ENCODE results near the gene SLC6A6. TPM values are rescaled to one million over a fixed set of nuclear protein-coding genes. Genes with fewer than 3 reads are reported as not detected.

The SLC6A6 gene
- total and polyA plus RNA-seq, 2 donors (not counting 1 experiment from before 2014, with no cell fraction given) = 8.9 to 24.0 TPM

DNA sequence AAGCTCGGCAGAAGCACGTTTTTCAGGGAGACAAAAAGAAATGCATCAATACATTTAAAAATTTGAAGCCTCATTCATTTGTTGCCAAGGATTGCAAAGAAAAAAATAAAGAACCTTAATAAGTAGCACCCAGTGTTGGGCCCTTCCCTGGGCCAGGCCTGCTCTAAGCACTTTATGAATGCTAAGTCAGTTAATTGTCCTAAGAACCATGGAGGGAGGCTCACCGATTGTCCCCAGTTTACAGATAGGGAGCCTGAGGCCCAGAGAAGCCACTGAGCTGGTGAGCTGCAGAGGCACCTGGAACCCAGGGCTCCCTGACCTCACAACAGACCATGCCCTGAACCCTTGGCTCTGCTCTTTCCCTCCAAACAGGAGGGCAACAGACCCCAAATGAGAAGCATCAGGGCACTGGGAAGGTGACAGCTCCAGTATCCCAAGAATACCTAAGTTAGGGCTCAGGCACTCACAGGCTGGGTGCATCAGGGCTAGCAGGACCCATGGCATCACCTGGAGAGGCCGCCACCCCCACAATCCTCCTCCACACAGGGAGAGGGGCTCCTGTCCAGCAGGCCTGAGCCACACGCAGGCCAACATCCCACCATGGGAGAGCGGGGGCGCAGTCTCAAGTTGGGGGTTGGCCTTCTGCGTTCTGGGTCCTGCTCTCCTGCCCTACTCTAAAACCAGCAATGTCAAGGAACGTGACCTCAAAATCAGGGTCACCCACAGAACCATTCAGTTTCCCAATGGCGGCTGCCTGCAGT, 133.8 kb downstream of the SLC6A6 start:
- no peaks in the 10 kb centered on the region for H3K27me3 ChIP-seq (ENCODE audit: control insufficient read depth, insufficient read depth, low read length)
- H3K27ac ChIP-seq (ENCODE audit: insufficient read depth, low read length) = no peak overlapping the region
- no peak for DNase-seq (ENCODE audit: low read depth in 2 of 2)
- H3K4me3 ChIP-seq (replicated peaks in 1 of 4; ENCODE audit: control extremely low read depth in 1 of 4, insufficient read depth in 1 of 4, low read depth in 3 of 4, low read length in 4 of 4) = no peak overlapping the region
- no peaks in the 10 kb centered on the region for H3K79me2 ChIP-seq (ENCODE audit: control insufficient read depth, insufficient read depth, low read length)
- no peaks in the 10 kb centered on the region for H4K20me1 ChIP-seq (ENCODE audit: control insufficient read depth, extremely low read depth, insufficient read depth, low read length)
- H3K36me3 ChIP-seq (ENCODE audit: control insufficient read depth, insufficient read depth, low read length) = no peaks in the 10 kb centered on the region
- no peaks in the 10 kb centered on the region for H3K9me3 ChIP-seq (ENCODE audit: control insufficient read depth, insufficient read depth, low read depth, low read length)
- no peak for TF ChIP-seq EZH2 (IDR thresholded peaks at IDR 0.05; ENCODE audit: low read length, missing control alignments)
- TF ChIP-seq, protein P1, sequence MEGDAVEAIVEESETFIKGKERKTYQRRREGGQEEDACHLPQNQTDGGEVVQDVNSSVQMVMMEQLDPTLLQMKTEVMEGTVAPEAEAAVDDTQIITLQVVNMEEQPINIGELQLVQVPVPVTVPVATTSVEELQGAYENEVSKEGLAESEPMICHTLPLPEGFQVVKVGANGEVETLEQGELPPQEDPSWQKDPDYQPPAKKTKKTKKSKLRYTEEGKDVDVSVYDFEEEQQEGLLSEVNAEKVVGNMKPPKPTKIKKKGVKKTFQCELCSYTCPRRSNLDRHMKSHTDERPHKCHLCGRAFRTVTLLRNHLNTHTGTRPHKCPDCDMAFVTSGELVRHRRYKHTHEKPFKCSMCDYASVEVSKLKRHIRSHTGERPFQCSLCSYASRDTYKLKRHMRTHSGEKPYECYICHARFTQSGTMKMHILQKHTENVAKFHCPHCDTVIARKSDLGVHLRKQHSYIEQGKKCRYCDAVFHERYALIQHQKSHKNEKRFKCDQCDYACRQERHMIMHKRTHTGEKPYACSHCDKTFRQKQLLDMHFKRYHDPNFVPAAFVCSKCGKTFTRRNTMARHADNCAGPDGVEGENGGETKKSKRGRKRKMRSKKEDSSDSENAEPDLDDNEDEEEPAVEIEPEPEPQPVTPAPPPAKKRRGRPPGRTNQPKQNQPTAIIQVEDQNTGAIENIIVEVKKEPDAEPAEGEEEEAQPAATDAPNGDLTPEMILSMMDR (conservative IDR thresholded peaks at IDR 0.05 in 1 of 2, IDR thresholded peaks at IDR 0.05 in 1 of 2; ENCODE audit: low read depth in 1 of 2, low read length in 2 of 2) = no peak
- no peaks in the 10 kb centered on the region for H3K4me1 ChIP-seq (ENCODE audit: control insufficient read depth, extremely low read depth, insufficient read depth, low read length)
- no peak overlapping the region for H3K9ac ChIP-seq (ENCODE audit: insufficient read depth, low read length)
- no peak overlapping the region for H2AFZ ChIP-seq (ENCODE audit: low read length)
- H3K4me2 ChIP-seq (ENCODE audit: extremely low read depth, insufficient read depth, low read length) = no peak overlapping the region

DNA sequence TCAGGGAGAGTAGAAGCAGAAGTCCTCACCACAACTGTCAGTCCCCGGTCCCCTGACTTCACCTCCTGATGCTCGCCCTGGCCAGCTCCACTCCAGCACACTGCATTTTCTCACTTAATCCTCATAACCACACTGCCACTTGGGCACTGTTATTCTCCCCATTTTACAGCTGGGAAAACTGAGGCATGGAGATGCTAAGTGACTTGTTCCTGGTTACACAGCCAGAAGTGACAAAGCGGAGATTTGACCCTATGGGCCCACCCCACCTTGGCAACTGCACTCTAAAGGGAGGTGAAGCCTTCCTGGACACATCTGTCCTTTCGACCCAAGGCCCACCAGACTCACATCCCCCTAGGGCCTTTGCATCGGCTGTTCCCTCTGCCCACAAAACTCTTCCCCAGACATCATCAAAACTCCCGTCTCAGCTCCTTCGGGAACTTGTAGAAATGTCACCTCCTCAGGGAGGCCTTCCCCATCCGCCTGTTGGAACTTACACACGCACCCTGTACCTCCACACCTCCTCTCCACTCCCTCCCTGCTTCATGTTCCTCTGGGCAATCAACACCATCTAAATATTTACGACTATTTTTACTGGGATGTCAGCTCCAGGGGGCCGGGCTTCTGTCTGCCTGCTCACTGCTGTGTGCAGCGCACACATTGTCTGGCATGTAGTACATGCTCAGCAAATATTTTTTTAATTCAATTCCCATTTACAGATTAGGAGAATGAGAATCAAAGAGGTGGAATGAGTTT, 134.6 kb downstream of the SLC6A6 start:
- H2AFZ ChIP-seq (ENCODE audit: low read length) = no peak overlapping the region
- H3K4me2 ChIP-seq (ENCODE audit: extremely low read depth, insufficient read depth, low read length) = no peak overlapping the region
- H3K79me2 ChIP-seq (ENCODE audit: control insufficient read depth, insufficient read depth, low read length) = no peaks in the 10 kb centered on the region
- H3K27me3 ChIP-seq (ENCODE audit: control insufficient read depth, insufficient read depth, low read length) = no peaks in the 10 kb centered on the region
- DNase-seq (ENCODE audit: low read depth in 2 of 2) = no peak
- no peaks in the 10 kb centered on the region for H4K20me1 ChIP-seq (ENCODE audit: control insufficient read depth, extremely low read depth, insufficient read depth, low read length)
- H3K4me1 ChIP-seq (ENCODE audit: control insufficient read depth, extremely low read depth, insufficient read depth, low read length) = no peaks in the 10 kb centered on the region
- no peaks in the 10 kb centered on the region for H3K36me3 ChIP-seq (ENCODE audit: control insufficient read depth, insufficient read depth, low read length)
- no peak overlapping the region for H3K4me3 ChIP-seq (replicated peaks in 1 of 4; ENCODE audit: control extremely low read depth in 1 of 4, insufficient read depth in 1 of 4, low read depth in 3 of 4, low read length in 4 of 4)
- no peak for TF ChIP-seq EZH2 (IDR thresholded peaks at IDR 0.05; ENCODE audit: low read length, missing control alignments)
- TF ChIP-seq, protein P1 (conservative IDR thresholded peaks at IDR 0.05 in 1 of 2, IDR thresholded peaks at IDR 0.05 in 1 of 2; ENCODE audit: low read depth in 1 of 2, low read length in 2 of 2) = no peak
- H3K9ac ChIP-seq (ENCODE audit: insufficient read depth, low read length) = no peak overlapping the region
- H3K27ac ChIP-seq (ENCODE audit: insufficient read depth, low read length) = no peak overlapping the region
- no peaks in the 10 kb centered on the region for H3K9me3 ChIP-seq (ENCODE audit: control insufficient read depth, insufficient read depth, low read depth, low read length)

DNA sequence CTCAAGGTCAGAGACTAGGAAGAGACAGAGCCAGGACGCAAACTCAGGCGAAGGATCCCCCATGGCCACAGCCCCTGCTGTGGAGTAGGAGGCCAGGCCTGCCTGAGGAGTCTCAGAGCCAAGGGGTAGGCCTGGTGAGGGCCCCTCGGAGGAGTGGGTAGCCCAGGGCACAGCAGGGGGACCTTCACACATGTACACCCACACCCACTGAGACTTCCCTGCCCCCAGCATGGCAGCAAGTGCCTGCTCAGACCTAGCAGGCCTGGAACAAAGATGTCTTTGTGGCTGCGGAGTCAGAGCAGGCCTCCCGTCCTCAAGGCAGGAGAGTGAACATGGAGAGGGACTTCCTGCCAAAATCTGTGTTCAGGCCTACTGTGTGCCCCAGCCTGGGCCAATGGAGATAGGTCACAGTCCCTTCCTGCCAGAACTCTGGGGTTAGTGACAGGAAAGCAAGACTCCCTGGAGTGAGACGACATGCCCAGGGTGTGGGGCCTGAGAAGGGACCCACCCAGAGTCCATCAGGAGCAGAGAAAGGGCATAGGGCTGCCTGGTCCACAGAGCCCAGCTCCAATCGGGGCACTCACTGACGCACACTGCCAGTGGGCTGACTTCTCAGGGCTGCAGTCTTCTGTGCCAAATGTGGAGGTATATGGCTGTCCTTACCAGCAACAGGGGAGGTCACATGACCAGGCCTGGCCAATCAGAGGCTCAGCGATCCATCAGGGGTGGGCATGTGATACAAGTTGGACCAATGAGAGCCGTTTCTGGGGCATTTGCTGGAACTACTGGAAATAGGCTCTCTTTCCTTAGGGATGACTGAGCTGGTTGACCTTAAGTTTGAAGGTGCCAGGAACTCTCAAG, 135.4 kb downstream of the SLC6A6 start:
- Histone ChIP-seq H3K36me3 (ENCODE audit: control insufficient read depth, insufficient read depth, low read length) (no peaks in the 10 kb centered on the region), H3K4me2 (ENCODE audit: extremely low read depth, insufficient read depth, low read length) (no peak overlapping the region), H3K9ac (ENCODE audit: insufficient read depth, low read length) (no peak overlapping the region), H4K20me1 (ENCODE audit: control insufficient read depth, extremely low read depth, insufficient read depth, low read length) (no peaks in the 10 kb centered on the region), H3K27ac (ENCODE audit: insufficient read depth, low read length) (no peak overlapping the region), H3K4me3 (replicated peaks in 1 of 4; ENCODE audit: control extremely low read depth in 1 of 4, insufficient read depth in 1 of 4, low read depth in 3 of 4, low read length in 4 of 4) (no peak overlapping the region), H3K4me1 (ENCODE audit: control insufficient read depth, extremely low read depth, insufficient read depth, low read length) (no peaks in the 10 kb centered on the region), H3K9me3 (ENCODE audit: control insufficient read depth, insufficient read depth, low read depth, low read length) (no peaks in the 10 kb centered on the region), H2AFZ (ENCODE audit: low read length) (no peak overlapping the region), H3K79me2 (ENCODE audit: control insufficient read depth, insufficient read depth, low read length) (no peaks in the 10 kb centered on the region), H3K27me3 (ENCODE audit: control insufficient read depth, insufficient read depth, low read length) (no peaks in the 10 kb centered on the region)
- no peak for TF ChIP-seq EZH2 (IDR thresholded peaks at IDR 0.05; ENCODE audit: low read length, missing control alignments)
- TF ChIP-seq, protein P1 (conservative IDR thresholded peaks at IDR 0.05 in 1 of 2, IDR thresholded peaks at IDR 0.05 in 1 of 2; ENCODE audit: low read depth in 1 of 2, low read length in 2 of 2) = no peak
- no peak for DNase-seq (ENCODE audit: low read depth in 2 of 2)
